ENCODE measurements around the gene ABL1. TPM values are rescaled to one million over a fixed set of nuclear protein-coding genes. Genes with fewer than 3 reads are reported as not detected.

ABL1 gene
- total RNA-seq, 4 donors from 2014 or later = 90.9 to 151 (median 133) TPM

DNA sequence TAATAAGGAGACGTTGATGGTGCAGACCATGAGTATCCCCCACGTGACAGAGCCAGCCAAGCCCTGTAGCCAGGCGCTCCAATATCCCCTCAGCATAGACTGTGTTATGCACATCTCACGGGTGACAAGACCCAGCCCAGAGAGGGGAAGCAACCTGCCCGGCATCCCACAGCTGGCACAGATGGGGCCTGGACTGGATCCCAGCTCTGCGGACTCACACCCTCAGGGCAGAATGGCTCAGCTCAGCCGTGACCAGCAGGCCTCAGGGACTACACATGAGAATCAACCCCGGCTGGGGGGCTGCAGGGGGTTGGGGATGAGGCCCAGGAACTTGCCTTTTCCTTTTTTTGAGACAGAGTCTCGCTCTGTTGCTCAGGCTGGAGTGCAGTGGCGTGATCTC is 92.3 kb downstream of the ABL1 start:
- H3K27me3 ChIP-seq = peaks cover 0 to 35% (median 0%) of the 10 kb centered on the region in 4 donors
- 82% methylated on average over 10 of the region's 10 CpGs for WGBS
- intact Hi-C loops (cut with DNase I) = no loop called here
- peaks cover 20 to 46% (median 33%) of the 10 kb centered on the region in 4 donors for H3K4me1 ChIP-seq
- DNase-seq (ENCODE audit: extremely low spot score) = no peak
- H3K9me3 ChIP-seq = no peaks in the 10 kb centered on the region
- no peak overlapping the region for H3K4me3 ChIP-seq
- H3K36me3 ChIP-seq = no peaks in the 10 kb centered on the region
- TF ChIP-seq, protein P1, sequence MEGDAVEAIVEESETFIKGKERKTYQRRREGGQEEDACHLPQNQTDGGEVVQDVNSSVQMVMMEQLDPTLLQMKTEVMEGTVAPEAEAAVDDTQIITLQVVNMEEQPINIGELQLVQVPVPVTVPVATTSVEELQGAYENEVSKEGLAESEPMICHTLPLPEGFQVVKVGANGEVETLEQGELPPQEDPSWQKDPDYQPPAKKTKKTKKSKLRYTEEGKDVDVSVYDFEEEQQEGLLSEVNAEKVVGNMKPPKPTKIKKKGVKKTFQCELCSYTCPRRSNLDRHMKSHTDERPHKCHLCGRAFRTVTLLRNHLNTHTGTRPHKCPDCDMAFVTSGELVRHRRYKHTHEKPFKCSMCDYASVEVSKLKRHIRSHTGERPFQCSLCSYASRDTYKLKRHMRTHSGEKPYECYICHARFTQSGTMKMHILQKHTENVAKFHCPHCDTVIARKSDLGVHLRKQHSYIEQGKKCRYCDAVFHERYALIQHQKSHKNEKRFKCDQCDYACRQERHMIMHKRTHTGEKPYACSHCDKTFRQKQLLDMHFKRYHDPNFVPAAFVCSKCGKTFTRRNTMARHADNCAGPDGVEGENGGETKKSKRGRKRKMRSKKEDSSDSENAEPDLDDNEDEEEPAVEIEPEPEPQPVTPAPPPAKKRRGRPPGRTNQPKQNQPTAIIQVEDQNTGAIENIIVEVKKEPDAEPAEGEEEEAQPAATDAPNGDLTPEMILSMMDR (IDR thresholded peaks at IDR 0.05) = no peak
- TF ChIP-seq POLR2AphosphoS5 (IDR thresholded peaks at IDR 0.05) = no peak
- TF ChIP-seq POLR2A (IDR thresholded peaks at IDR 0.05; ENCODE audit: low read depth) = no peak
- no peak for TF ChIP-seq EP300 (IDR thresholded peaks at IDR 0.05)
- no peak overlapping the region for H3K27ac ChIP-seq (replicated peaks in 1 of 4)

DNA sequence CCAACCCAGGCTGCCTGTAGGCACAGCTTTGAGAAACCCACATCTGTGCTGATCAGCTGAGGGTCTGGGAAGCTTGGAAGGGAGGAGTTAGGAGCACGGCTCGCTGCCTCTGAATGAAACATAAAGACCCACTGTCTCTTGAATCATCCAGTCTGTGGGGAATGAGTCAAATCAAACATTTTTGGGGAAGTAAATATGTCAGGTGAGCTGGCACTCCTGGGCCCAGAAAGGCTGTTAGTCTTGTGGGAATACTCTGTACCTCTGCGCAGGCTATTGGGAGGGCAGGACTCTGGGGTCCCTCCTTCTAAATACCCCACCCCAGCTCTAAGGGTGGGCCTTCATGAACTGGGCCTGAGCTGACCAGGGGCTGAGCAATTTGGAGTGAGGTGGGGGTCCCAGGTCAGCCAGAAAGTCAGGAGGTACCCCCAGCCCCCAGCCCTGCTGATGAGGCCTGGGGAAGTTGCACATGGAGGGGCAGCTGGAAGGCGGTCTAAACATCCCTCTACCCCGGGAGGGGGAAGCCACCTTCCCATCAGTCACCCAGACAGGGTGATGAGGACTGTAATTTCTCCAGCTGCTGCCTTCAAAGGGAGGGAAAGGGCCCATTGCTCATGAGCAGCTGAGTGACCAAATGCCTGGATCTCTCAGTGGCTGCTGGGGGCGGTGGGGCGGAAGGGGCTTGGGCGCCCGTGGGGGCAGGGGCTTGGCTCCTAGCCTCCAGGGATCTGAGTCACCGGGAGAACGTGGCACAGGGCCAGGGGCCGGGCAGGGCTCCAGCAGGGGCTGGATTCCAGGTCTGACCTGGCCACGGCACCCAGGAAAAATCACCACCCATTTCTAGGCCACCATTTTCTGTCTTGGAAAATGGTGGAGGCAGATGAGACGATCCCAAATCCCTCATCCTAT is 93.2 kb downstream of the ABL1 start:
- DNase-seq (ENCODE audit: extremely low spot score) = no peak
- Histone ChIP-seq H3K36me3 (no peaks in the 10 kb centered on the region), H3K4me3 (no peak overlapping the region), H3K9me3 (no peaks in the 10 kb centered on the region), H3K27ac (replicated peaks in 1 of 4) (no peak overlapping the region), H3K27me3 (peaks cover 0 to 35% (median 2%) of the 10 kb centered on the region in 4 donors), H3K4me1 (peaks cover 28 to 55% (median 42%) of the 10 kb centered on the region in 4 donors)
- intact Hi-C loops (cut with DNase I) = no loop called here
- 48% methylated on average over 7 of the region's 14 CpGs for WGBS
- TF ChIP-seq, protein P1 (IDR thresholded peaks at IDR 0.05) = no peak
- TF ChIP-seq POLR2A (IDR thresholded peaks at IDR 0.05; ENCODE audit: low read depth) (no peak), EP300 (IDR thresholded peaks at IDR 0.05) (no peak), POLR2AphosphoS5 (IDR thresholded peaks at IDR 0.05) (no peak)

DNA sequence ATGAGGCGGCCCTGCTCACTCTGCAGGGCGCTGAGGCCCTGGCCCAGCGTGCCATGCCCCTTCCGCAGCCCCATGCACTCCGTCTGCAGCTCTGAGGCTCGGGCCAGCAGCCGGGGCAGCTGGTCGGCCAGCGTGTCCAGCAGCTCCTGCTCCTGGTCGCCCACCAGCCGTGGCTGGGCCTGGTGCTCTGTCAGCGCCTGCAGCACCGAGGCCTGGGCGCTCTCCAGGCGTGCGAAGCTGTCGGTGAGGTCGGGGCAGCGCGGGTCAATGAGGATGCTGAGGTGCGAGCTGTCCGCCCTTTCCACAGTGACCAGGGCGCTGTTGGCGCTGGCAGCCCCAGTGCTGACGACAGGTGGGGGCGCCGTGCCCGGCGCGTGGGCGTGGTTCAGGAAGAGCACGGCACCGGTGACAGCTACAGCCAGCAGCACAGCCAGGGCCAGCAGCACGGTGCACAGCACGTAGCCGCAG is 94.6 kb downstream of the ABL1 start:
- Histone ChIP-seq H3K27me3 (peaks cover 0 to 35% (median 2%) of the 10 kb centered on the region in 4 donors), H3K4me3 (no peak overlapping the region), H3K27ac (replicated peaks in 1 of 4) (no peak overlapping the region), H3K4me1 (peaks cover 34 to 68% (median 52%) of the 10 kb centered on the region in 4 donors), H3K36me3 (no peaks in the 10 kb centered on the region), H3K9me3 (no peaks in the 10 kb centered on the region)
- WGBS = 89% methylated on average over 16 of the region's 36 CpGs
- TF ChIP-seq POLR2A (IDR thresholded peaks at IDR 0.05; ENCODE audit: low read depth) (no peak), POLR2AphosphoS5 (IDR thresholded peaks at IDR 0.05) (no peak)
- intact Hi-C loops (cut with DNase I) = no loop called here
- DNase-seq (ENCODE audit: extremely low spot score) = no peak

DNA sequence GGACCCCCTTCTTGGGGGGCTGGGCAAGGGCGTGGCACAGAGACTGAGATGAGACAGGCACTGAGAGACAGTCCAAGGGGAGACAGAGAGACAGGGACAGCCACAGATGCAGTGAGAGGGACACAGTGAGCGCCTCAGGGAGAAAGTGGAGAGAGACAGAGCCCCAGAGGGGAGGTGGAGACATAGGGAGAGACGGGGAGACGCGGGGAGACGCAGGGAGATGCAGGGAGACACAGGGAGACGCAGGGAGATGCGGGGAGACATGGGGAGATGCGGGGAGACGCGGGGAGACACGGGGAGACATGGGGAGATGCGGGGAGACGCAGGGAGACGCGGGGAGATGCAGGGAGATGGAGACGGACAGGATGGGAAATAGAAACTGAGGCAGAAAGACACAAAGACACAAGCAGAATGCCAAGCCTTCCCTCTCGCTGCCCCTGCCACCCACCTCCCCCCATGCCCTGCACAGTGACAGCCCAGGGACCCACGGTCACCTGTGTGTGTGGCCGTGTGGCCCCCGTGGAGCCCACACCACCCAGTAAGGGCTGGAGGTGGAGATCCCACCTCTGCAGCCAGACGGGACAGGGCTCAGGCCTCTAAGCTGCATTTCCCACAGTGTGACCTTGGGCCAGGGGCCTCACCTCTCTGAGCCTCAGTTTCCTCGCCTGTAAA is 95.2 kb downstream of the ABL1 start:
- TF ChIP-seq POLR2AphosphoS5 (IDR thresholded peaks at IDR 0.05) (no peak), POLR2A (IDR thresholded peaks at IDR 0.05; ENCODE audit: low read depth) (no peak), EP300 (IDR thresholded peaks at IDR 0.05) (no peak)
- TF ChIP-seq, protein P1 (IDR thresholded peaks at IDR 0.05) = no peak
- H3K4me1 ChIP-seq = peaks cover 34 to 71% (median 55%) of the 10 kb centered on the region in 4 donors
- no peak overlapping the region for H3K27ac ChIP-seq (replicated peaks in 1 of 4)
- peaks cover 0 to 35% (median 2%) of the 10 kb centered on the region in 4 donors for H3K27me3 ChIP-seq
- H3K36me3 ChIP-seq = no peaks in the 10 kb centered on the region
- intact Hi-C loops (cut with DNase I) = no loop called here
- DNase-seq (ENCODE audit: extremely low spot score) = no peak
- 91% methylated on average over 19 of the region's 23 CpGs for WGBS
- H3K9me3 ChIP-seq = no peaks in the 10 kb centered on the region
- no peak overlapping the region for H3K4me3 ChIP-seq

DNA sequence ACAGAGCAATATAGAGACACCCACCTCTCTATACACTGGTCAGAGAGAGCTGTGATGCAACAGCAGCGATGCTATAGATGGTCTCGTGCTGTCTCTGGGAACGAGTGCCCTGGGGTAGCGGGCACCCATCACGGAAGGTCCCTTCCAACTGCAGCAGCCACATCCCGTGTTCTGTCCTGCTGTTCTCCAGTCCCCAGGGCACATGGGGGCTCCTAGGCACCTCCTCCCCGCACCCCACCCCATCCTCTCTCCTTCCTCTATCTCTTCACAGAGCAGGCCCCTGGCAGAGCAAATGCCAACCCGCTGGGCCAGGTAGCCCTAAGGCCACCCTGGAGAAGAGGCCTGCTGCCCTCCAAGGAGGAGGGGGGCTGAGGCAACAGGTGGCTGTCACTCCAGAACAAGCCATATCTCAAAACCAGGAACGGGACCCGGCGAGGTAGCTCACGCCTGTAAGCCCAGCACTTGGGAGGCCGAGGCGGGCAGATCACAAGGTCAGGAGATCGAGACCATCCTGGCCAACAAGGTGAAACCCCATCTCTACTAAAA is 95.8 kb downstream of the ABL1 start:
- intact Hi-C loops (cut with DNase I) = no loop called here
- Histone ChIP-seq H3K27me3 (peaks cover 0 to 38% (median 2%) of the 10 kb centered on the region in 4 donors), H3K27ac (replicated peaks in 1 of 4) (no peak overlapping the region), H3K36me3 (no peaks in the 10 kb centered on the region), H3K9me3 (no peaks in the 10 kb centered on the region), H3K4me3 (no peak overlapping the region), H3K4me1 (peaks cover 34 to 73% (median 58%) of the 10 kb centered on the region in 4 donors)
- no peak for TF ChIP-seq EP300 (IDR thresholded peaks at IDR 0.05)
- TF ChIP-seq POLR2A (IDR thresholded peaks at IDR 0.05; ENCODE audit: low read depth) = no peak
- WGBS = 95% methylated on average over 15 of the region's 15 CpGs
- no peak for DNase-seq (ENCODE audit: extremely low spot score)
